ENCODE data around the gene SCGB3A2. TPM values are rescaled to one million over a fixed set of nuclear protein-coding genes. Genes with fewer than 3 reads are reported as not detected.

The SCGB3A2 gene
- total RNA-seq, 1 donor: not detected

DNA sequence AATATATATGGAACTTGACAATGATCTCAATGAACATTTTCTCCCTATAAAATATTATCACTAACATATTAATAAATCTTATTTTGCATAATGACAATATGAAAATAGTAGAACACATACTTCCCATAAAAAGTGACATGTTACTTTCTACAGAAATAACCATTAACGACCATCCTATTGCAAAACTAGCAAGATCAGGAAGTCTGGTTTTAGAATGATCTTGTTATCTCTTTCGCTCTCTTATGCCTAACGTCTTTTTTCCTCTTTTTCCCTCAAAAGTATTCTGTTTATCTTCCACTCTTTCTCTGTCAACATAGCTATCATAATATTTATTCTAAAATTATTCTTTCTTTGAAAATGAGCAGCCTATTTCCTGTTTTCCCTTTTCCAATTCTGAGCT lies 49.4 kb downstream of the SCGB3A2 start:
- no peak overlapping the region for H3K4me3 ChIP-seq (ENCODE audit: low read depth, low read length)
- no peak for DNase-seq (ENCODE audit: low read depth)
- no peak for TF ChIP-seq CTCF (IDR thresholded peaks at IDR 0.05; ENCODE audit: insufficient read depth, low read length)

GRCh38 chr5:147930769-147931168 lies 52.3 kb downstream of the SCGB3A2 start:
- TF ChIP-seq CTCF (IDR thresholded peaks at IDR 0.05; ENCODE audit: insufficient read depth, low read length): no peak
- DNase-seq (ENCODE audit: low read depth): no peak
- H3K4me3 ChIP-seq (ENCODE audit: low read depth, low read length): no peak overlapping the region

Other genes starting within 250 kb of the SCGB3A2 start
- gene JAKMIP2, start 96.0 kb upstream of the SCGB3A2 start, total RNA-seq (ENCODE audit: low replicate concordance): 1.4 and 2.4 TPM in 2 replicates
- gene SPINK1, start 47.0 kb upstream of the SCGB3A2 start, total RNA-seq (ENCODE audit: low replicate concordance): not detected in 2 replicates
- gene C5orf46, start 27.8 kb downstream of the SCGB3A2 start, total RNA-seq (ENCODE audit: low replicate concordance): not detected in 2 replicates
- gene SPINK5, start 185.3 kb downstream of the SCGB3A2 start, total RNA-seq (ENCODE audit: low replicate concordance): not detected in 2 replicates

All from fibroblast of the aortic adventitia (primary cell).